Lung microvascular endothelial cell (primary cell): Measurements from ENCODE around the gene SCN9A. TPM values are rescaled to one million over a fixed set of nuclear protein-coding genes. Genes with fewer than 3 reads are reported as not detected.
A peak's percentile ranks its signal among the peaks of the same experiment; 100 is the strongest.
"Not testable (repeated sequence)": the region's sequence is repeated elsewhere in the genome, so short reads cannot be mapped to it uniquely, and the experiment has no call there.

Experiments used
- DNase-seq, 2 donors: peaks; one replicate each; pipeline versions ENCODE4 v3.0.0 to v3.0.0-alpha.2; 2010; ENCODE audit warnings: low read depth in 2 of 2
- total RNA-seq: library from RNA; depleted of rRNA; stranded (reverse); fragments of >200 nt; gene quantifications from 2 replicates; pipeline ENCODE4 v1.2.1, GENCODE V29; 2014

Gene SCN9A
- total RNA-seq, 1 donor from 2014 or later, result under 0.01 TPM

DNA sequence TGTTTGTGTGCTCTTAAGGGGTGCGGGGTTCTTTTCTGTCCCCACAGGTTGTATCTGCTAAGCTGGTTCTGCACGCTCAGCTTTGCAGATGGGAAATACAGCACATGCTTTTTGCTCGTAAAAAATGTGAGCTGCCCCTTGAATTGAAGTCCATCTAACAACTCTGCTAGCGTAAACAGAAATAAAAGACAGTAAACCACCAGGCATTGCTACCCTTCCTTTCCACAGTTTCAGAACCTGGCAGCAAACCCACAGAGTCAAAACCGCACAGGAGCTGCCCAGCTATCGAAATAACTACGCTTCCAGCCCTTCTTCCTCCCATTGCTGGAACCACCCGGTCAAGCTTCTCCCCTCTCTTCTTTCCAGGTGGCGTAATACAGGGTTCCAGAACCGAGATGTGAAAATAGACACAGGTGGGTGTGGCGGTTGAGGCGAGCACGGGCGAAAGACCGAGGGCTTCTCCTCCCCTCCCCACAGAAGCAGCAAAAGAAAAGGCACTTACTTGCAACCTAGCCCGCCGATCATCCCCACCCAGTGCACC, 479 bp downstream of the SCN9A start:
- peak; percentile 2 to 5 for DNase-seq

GRCh38 chr2:166373951-166374350, 1.8 kb downstream of the SCN9A start:
- DNase-seq, result peak in 1 of 2 donors; percentile 7

- no peak for DNase-seq
These were observed 2.2 kb downstream of the SCN9A start for GRCh38 chr2:166373539-166373938.

- DNase-seq, result no peak
These were observed 2.6 kb downstream of the SCN9A start for GRCh38 chr2:166373105-166373504.

- no peak for DNase-seq
These were observed 3.7 kb downstream of the SCN9A start for GRCh38 chr2:166372046-166372445.

GRCh38 chr2:166365803-166366420, 9.8 kb downstream of the SCN9A start:
- no peak for DNase-seq

- no peak for DNase-seq
These were observed 10.5 kb downstream of the SCN9A start for GRCh38 chr2:166365239-166365638.

DNA sequence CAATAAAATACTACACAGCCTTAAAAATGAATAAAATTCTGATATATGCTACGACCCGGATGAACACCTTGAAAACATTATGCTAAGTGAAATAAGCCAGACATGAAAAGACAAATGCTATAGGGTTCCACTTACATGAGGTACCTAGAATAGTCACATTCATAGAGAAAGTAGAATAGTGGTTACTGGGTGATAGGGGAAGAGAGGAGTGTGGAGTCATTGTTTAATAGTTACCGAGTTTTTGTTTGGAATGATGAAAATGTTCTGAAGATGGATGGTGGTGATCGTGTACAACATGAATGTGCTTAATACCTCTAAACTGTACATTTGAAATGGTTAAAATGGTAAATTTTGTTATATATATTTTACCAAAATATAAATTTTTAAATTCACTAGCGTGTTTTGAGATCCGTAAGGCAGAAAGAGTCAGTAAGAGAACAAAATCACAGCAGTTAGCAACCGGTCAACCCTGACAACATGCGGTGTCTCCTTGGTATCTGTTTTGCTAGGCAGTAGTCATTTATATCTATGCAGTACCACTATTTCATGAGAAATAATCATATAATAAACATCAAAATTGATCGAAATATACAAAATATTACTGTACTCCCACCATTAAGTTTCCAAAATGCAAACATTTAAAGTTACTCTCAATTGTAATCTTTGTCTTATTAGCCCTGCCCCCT, 11.1 kb downstream of the SCN9A start:
- no peak for DNase-seq

DNA sequence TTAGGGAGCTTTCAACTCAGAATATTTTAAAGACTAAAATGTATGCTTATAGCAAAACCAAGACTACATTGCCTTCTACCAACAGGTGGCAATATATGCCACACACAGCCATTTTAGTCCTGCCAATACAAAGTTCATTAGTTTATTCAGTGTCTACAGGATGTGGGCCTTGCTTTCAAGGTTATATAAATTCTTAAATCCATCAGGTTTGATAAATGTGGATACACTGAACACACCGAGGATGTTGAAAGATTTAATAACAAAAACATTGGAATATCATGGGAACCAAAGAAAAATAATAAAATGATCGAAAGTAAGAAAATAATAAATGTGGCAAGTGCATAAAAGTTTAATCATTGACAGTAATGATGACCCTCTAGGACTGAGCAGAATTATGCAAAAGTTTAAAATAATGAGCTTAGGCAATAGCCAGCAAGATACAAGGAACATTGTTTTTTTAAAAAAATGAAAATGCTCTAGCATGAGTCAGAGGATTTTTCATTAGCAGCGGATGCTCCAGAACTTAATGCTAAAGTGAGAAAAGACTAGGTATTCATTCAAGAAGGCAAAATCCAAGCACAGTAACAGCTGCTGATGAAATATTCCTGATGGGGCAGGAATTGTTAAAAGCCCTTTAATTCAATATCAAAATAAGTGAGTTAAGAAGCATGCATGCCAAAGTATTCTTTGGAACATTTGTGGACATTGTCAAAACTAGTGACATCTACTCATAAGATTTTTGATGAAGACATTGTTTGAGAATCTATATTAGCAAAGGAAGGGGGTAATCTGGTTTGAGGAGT, 14.2 kb downstream of the SCN9A start:
- peak; percentile 54 to 57 for DNase-seq

DNA sequence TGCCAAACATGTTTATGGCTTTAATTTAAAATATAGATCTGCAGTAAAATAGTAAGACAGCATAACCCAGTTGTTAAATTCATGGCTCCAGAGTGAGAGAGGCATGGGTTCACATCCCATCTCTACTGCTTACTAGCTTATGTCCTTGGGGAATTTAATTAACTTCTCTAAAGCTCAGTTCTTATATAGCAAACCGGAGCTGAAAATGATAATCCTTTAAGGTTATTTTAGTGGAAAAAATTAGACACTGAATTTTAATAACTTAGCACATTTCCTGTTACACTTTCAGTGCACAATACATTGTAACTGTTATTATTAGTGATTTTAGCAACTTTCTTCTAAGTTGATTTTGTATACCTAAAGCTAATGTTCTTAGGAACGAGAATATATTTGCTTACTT, 14.8 kb downstream of the SCN9A start:
- no peak for DNase-seq

DNA sequence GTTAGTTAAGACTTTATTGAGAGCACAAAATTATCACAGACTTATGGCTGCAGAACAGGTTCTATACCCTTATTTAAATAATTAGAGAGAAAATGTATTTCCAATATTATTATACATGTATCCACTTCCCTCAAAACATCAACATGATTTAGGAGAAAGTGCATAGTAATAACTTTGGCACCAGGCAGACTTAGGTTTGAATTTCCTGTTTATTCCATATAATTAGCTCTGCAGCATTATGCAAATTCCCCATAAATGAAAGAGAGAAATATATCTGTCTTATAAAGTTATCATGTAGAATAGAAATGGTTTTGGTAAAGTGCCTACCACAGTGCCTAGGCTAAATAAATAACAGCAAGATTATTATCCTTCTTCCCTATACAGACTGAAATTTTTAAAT, 15.3 kb downstream of the SCN9A start:
- no peak for DNase-seq

DNA sequence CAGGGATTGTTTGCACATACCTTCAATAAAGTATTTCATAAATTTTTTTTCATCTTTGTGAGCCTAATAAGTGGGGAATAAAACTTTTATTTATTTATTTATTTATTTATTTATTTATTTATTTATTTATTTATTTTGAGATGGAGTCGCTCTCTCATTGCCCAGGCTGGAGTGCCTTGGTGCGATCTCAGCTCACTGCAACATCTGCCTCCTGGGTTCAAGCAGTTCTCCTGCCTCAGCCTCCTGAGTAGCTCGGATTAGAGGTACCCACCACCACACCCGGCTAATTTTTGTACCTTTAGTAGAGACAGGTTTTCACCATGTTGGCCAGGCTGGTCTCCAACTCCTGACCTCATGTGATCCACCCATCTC, 17.8 kb downstream of the SCN9A start:
- not testable (repeated sequence) for DNase-seq

DNA sequence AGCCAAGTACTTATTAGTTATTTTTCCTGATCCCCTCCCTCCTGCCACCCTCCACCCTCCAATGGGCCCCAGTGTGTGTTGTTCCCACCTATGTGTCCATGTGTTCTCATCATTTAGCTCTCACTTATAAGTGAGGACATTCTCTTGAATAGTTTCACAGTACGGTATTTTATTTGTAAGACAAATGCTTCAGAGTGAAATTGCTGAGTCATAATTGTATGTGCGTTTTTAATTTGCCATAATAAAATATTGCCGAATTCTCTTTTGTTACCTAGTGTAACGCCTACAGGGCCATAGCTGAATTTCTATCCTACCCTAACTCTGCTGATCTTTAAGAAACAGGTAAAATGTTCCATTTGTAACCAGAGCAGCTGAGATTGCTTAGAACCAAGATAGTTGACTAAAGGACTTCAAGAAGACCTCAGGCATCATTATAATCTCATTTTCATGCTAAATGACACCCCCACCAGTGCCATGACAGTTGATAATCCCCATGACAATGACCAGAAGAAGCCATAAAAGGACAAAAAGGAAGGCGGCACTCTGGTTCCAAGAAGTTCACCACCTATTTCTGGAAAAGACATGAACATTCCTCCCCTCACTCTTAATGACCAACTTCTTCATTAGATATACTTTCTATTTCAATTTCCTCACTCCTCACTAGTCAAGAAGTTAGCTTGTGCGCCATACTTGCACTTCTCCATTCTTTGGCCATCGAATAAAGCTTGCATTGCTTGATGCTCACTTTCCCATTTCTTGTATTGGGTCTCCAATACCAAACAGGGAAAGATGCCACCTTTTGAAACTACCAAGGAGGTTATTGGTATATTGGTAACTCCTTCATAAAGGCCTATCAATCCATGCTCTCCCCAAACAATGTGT, 18.4 kb downstream of the SCN9A start:
- DNase-seq, result no peak

DNA sequence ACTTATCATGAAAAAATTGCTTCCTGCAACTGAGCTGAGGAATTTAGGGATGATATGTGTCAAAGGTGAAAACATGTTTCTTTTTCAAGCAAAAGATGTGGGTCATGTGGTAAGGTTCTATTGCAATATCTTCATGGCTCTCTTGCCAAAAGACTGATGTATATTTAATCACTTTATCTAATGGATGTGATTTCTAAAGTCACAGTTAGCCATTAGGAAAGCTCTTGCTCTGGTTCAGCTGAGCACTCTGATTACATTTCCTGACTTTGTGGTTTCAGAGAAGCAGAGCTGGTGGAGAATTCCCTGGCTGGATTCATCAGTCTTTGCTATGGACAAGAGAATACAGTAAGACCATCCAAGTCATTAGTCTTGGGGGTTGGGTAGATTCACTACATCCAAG, 24.4 kb downstream of the SCN9A start:
- no peak for DNase-seq

DNA sequence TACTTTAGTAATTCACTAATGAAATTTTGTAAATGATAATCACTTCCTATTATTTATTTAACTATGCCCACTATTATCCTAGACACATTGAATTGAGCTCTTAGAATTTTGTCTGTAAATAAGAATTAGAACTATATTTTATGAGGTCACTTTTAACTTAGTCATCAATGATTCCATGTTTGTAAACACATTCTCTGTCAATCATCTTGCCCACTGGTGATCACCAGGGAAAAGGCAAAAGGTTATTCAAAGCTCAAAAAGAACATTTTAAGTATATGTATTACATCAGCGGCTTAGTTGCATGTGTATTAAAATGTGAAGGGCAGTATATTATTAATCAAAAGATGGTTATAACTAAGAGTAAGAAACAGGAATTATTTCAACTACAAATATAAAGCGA, 25.2 kb downstream of the SCN9A start:
- no peak for DNase-seq

- no peak for DNase-seq
These were observed 31.2 kb downstream of the SCN9A start for GRCh38 chr2:166344286-166345113.

DNA sequence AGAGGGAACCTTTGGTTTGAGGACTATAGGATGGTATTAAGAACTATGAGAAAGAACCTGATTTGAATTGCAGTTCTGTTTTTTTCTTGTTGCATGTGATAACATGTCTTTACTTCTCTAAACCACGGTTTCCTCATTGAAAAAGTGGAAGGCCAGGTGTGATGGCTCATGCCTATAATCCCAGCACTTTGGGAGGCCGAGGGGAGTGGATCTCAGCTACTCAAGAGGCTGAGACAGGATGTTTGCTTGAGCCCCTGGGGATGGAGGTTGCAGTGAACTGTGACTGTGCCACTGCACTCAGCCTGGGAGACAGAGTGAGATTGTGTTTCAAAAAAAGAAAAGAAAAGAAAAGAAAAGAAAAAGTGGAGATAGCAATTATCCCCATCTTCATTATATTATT, 32.3 kb downstream of the SCN9A start:
- DNase-seq, result no peak

- DNase-seq, result no peak
These were observed 34.3 kb downstream of the SCN9A start for GRCh38 chr2:166341426-166341825.

- no peak for DNase-seq
These were observed 36.9 kb downstream of the SCN9A start for GRCh38 chr2:166338831-166339339.

- DNase-seq, result no peak
These were observed 37.8 kb downstream of the SCN9A start for GRCh38 chr2:166337932-166338331.
